NCI-H2196 (cell line): ENCODE results near the gene NELFB.

Source experiments
- DNase-seq: peaks from one replicate; lab custom pipeline; 2025; ENCODE audit not compliant: unreplicated experiment; lab: John Stamatoyannopoulos, UW

Gene NELFB

DNA sequence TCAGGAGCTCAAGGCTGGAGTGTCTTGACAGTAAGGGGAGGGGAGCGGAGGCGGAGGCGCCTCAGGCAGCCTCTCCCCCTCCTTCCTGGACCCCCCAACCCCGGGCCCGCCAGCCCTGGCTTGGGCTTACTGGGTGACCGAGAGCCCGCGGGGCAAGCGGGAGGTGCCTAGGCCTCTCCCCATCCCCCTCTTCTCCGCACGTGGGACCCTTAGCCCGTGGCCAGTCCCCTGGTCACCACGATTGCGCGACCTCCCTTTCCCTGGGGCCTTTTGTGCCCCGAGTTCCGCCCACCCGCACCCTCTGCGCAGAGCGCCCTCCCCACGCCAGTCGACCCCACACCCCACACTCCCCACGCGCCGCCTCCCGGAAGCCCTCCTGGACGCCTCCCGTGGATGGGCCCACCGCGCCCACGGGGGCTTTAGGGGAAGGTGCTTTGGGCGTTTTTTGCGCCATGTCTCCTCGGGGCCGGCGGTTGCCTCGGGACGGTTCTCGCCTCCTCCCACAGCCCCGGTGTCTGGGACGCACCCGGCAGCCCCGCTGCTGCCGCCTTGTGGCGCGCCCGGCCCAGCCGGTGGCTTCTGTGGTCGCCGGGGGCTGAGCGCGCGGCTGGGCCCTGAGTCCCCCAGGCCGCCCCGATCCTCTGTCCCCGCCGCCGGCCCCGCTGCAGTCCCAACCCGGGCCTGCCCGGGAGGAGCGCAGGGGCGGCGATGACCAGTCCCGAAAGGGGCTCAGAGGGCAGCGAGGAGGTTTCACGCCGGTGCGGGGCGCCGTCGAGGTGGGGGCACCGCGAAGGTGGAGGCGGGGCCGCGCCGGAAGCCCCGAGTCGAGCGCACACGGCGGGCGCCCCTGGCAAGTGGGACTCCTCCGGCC is 25.6 kb downstream of the NELFB start:
- no peak for DNase-seq

DNA sequence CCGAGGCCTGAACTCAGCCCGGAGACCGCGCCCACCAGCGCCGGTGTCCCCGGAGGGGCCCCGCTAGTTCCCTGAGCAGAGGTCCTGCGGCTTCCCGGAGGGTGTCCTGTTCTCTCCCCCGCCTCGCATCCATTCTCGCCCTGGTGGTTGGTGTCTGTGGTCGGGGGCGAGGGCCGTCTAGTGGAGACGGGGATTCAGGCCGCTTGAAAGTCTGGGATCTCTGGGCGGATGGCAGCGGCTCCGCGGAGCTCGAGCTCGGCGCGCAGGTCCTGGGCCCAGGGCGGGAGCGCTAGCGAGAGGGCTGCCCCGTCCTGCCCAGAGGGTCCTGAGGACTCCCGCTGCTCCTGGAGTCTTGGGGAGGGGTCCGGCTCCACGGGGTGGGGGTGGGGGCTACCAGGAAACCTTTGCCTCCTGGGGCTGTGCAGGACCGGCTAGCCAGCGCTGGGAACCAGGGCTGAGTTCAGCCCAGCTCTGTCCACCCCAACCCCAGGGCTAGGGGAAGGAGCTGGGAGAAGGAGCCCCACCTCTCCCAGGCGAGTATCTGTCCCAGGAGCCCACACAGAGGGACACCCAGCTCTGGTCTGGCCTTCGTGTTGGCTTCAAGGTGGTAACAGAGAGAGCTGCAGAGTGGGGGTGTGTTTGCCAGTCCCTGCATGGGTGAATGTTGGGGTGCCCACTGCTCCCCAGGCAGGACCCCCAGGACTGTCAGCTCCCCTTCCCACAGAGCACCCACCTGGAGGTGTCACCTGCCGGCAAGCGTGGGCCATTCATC is 26.4 kb downstream of the NELFB start:
- no peak for DNase-seq

- DNase-seq, result peak; percentile 67
Measured at GRCh38 chr9:137286975-137287383, 31.9 kb downstream of the NELFB start.

GRCh38 chr9:137293094-137293481 is 38.0 kb downstream of the NELFB start:
- no peak for DNase-seq

GRCh38 chr9:137293482-137294090 is 38.5 kb downstream of the NELFB start:
- no peak for DNase-seq

DNA sequence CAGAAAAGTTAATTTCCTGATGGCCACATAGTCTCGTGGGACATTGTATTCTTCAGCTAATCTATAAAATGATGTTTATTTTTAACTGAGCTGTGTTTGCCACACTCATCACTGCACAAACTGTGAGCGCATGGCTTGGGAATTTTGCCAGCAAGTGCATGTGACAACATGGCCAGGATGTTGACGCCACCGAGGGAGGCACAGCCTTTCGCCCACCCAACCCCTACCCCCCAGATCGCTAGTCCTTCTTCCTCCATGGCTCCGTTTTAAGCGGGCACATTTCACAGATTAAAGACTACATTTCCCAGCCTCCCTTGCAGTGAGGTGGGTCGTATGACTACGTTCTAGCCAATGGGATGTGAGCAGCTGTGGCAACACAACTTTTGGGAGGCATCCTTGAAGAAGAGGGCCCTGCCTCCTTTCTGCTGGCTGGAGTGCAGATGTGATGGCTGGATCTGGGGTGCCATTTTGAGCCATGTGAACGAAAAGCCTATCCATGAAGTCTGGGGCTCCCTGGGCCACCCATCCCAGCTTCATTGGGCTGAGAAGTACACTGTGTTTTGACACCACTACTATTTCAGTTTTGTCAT is 39.1 kb downstream of the NELFB start:
- DNase-seq, result peak; percentile 37

- DNase-seq, result no peak
Measured at GRCh38 chr9:137294681-137295237, 39.6 kb downstream of the NELFB start.

DNA sequence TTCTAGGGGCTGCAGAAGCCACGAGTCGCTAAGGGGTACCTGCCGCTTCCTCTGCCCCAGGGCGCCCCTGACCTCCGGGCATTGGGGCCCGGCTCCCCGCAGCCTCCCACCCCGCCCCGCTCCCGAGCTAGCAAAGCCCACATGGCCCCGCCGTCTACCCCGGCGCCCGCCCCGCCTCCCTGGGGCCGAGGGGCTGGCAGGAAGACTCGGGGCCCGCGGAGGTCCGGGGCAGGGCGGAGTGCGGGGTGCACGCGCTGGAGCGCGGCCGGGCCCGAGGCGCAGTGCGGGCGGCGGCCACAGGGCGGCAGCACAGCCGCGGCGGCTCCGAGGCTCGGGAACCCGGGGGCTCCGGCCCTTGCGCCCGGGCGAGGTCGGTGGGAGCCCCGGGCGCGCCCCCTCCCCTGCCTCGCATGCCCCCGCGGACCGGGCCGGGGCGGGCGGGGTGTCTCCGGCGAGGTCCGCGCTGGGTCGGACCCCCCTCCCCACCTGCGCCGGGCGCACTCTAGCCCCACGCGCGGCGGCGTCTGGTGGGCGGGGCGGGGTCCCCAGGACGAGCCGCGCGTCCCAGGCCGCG is 40.2 kb downstream of the NELFB start:
- DNase-seq, result peak; percentile 60

DNA sequence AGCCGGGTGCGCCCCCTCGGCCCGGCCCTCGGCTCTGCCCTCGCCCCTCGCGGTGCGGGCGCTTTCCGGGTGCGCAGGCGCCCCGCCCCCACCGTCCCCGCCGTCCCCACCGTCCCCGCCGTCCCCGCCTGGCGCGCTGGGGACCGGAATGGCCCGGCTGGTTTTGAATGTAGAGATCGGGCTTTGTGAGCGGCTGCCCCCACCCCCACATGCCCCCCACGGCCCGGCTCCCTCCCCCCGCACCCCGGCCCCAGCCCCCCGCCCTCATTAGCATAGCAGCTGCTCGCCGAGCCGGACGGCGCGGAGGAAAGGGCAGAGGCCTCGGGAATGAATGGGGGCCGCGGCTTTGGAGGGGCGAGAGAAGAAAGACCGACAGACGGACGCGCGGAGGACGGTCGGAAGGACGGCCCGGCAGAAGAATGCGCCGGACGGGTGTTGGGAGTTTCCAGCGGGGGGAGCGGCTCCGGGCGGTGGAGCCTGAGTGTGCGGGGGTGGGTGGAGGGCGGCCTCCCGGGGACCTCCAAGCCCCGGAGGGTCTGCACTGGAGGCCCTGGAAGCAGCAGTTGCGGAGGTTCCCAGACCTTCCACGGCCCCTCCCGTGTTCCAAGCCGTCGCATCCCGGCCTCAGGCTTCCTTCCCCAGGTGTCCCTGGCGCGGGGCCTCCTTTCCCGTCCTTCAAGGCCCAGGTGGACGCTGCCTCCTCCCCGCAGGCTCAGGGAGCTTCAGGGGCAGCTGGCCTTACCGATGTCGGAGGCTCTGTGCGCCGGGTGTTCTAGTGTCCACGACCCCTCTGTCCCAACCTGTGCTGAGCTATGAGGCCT is 40.9 kb downstream of the NELFB start:
- no peak for DNase-seq

DNA sequence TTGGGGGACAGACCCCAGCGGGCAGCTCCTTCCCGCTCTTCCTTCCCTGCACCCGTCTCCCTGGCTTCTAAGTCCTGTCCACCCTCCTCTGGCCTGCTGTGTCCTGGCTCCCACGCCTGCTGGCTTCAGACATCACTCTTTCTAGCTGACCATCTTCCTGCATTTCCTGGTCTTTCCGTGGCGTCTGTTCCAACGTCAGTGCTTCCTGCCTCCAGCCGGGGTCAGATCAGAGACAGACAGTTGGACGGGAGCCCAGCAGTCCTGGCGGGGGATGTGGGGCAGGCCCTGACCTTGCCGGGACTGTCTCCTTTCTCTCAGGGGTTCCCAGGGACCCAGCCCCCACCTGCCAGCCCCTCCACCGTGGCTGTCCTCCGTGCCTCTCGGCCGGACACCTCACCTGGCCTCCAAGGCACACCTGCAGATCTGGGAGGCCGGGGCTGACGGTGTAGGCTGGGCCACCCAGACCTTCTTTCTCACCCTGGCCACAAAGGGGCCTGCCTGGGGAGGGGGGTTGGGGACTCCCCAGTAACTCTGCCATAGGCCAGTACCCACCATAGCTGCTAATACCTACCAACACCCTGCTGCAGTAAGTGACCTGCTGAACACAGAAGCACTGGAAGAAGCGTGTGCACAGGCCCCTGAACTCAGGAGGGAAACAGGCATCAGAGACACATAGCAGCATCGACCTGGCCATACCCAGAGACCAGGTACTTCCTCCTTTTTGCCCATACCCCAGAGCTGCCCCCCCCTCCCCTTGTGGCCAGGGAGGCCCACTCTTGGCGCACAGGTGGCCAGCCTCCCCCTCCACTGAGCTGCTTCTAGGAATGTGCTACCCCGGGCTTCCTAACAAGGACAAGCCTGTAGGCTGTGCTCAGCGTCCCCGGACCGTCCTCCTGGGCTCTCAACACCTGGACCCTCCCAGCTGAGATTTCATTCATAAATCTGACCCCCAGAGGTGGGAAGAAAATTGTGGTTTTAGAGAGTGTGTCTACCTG is 41.8 kb downstream of the NELFB start:
- DNase-seq, result no peak

- DNase-seq, result no peak
Measured at GRCh38 chr9:137297966-137298365, 42.8 kb downstream of the NELFB start.

DNA sequence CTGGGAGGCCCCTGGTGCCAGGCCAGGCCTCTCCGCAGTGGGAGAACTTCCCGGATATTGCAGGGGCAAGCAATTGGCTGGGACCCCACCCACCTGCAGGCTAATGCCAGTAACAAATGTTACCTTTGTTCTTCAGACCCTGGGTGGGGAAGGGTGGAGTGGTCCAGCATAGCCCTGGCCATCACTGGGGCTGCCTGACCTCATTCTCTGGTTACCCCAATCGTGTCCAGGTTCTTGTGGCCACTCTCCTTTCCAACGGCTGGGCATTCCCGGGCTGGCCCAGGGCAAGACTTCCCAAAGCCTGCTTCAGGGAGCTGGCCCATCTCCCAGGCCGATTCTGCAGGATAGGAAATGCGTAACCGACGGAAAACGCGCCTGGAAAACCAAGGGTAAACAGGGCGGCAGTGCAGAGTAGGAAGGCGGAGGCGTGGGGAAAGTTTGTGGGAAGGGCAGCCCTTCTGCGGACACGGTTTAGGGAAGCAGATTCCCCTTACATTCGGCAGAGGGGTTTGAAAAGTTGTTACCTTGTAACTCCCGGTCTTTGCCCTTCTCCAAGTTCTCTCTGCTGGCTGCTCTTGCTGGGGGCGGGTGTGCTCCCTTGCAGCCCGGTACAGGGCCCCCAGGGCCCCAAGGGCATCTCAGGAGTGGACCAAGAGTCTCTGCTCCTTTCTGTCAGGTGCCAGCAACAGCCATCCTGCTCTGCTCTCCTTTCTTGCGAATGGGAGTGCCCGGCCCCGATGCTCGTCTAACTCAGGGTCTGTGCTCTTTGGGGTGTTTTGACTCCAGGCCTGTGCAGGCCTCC is 43.5 kb downstream of the NELFB start:
- no peak for DNase-seq

GRCh38 chr9:137299203-137299565 is 44.1 kb downstream of the NELFB start:
- no peak for DNase-seq

DNA sequence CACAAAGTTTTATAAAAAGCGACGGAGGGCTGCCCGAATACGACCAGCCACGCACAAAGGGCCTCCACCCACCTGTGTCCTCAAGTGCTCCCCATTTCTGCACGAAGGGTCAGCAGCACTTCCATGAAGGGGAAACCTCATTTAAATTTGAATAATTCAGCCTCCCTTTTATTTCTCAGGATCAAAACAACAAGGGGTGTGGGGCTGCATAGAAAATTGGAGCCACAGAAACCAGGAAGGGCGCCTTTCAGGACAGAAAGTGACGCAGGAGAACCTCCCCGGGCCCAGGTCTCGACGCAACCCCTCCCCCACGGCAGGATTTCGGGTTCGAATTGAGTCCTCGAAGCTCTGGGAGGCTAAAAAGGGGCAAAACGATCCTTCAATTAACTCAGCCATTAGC is 44.8 kb downstream of the NELFB start:
- no peak for DNase-seq

DNA sequence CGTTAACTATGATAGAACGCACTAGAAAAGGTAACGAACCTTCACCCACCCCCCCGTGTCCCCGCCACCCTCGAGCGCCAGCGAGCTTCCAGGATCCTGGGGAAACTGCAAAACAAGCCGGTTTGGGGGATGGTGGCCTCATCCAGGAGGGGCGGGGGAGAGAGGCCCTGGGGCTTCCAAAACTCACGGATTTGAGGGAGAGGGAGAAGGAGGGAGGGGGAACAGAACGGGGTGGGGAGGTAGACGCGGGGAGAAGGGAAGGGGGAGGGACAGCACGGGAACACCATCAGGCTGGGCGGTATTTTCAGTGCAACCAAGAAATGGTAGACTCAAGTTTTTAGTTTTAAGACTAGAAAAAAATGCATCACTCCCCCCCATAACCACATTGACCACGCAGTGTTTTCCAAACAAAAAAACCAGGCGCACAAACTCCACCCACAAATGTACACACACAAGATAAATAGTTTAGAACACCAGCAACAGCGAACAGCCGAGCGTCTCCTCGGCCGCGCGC is 45.5 kb downstream of the NELFB start:
- DNase-seq, result no peak

DNA sequence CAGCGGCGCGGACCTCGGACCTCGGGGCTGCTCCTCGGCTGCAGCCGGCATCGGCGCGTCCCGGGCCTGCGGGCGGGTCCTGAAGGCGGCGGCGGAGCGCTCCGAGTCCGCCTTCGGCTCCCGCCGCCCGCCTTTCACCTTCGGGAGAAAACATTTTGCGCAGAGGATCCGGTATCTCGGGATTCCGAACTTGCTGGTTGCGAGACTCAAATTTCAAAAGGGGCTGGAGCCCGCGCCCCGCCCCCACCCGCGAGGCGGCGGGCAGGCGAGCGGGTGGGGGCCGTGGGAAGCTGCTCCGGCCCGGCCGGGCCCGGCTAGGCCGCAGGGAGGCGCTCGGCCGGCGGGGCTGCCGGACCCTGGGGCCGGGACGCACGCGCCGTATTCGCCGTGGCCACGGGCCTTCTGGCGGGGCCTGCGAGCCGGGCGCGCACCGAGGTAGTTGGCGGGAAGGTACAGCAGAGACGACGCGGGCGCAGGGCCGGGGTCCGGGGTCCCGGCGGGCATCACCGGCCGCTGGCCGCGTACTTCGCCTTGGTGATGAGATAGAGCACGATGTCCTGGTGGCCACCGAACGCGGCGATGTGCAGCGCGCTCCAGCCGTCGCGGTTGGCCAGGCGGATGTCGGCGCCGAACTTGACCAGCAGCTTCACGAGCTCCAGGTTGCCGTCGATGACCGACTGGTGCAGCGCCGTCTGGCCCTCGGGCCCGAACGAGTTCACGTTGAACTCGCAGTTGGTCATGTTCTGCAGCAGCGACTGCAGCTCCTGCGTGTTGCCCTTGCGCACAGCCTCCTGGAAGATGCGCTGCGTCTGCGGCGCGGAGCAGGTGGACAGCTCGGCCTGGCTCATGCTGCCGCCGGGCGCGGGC is 46.2 kb downstream of the NELFB start:
- peak; percentile 68 for DNase-seq

- DNase-seq, result peak; percentile 87
Measured at GRCh38 chr9:137302118-137302448, 47.0 kb downstream of the NELFB start, which contains the start of gene NRARP. Gene NRARP (minus strand): TSS chr9:137302271. CDS start chr9:137301928, 343 bp downstream.
